Measurements from ENCODE around the gene AZIN2.

DNA sequence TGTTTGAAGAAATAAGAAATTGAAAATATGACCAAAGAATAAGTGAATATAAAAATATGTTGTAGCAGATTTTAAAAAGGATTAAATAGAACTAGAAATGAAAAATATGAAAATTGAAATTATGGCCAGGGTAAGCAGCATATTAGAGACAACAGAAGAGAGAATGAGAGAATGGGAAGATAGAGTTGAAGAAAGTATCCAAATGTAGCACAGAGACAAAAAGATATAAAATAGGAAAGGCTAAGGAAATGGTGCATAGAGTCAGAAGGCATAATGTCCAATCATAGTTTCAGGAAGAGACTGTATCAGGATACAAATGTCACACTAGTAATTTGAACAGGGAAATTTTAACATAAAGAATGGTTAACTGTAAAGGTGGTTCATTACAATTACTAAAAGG, 29.5 kb downstream of the AZIN2 start:
- TF ChIP-seq POLR2A (IDR thresholded peaks at IDR 0.05) (no peak), EP300 (IDR thresholded peaks at IDR 0.05) (no peak)
- TF ChIP-seq, protein P1, sequence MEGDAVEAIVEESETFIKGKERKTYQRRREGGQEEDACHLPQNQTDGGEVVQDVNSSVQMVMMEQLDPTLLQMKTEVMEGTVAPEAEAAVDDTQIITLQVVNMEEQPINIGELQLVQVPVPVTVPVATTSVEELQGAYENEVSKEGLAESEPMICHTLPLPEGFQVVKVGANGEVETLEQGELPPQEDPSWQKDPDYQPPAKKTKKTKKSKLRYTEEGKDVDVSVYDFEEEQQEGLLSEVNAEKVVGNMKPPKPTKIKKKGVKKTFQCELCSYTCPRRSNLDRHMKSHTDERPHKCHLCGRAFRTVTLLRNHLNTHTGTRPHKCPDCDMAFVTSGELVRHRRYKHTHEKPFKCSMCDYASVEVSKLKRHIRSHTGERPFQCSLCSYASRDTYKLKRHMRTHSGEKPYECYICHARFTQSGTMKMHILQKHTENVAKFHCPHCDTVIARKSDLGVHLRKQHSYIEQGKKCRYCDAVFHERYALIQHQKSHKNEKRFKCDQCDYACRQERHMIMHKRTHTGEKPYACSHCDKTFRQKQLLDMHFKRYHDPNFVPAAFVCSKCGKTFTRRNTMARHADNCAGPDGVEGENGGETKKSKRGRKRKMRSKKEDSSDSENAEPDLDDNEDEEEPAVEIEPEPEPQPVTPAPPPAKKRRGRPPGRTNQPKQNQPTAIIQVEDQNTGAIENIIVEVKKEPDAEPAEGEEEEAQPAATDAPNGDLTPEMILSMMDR (IDR thresholded peaks at IDR 0.05) = no peak

All from ovary (tissue), 3 donors.